Heart right ventricle (tissue), 16 donors: ENCODE results near the gene HOXB4. TPM values are rescaled to one million over a fixed set of nuclear protein-coding genes. Genes with fewer than 3 reads are reported as not detected.

Source experiments
- ATAC-seq, 8 donors: fragments of 200-7000 bp; cut with Tn5 transposase; one replicate each; pipeline ENCODE4 v1.9.1; 2020; ENCODE audit warnings: mild to moderate bottlenecking in 8 of 8, moderate library complexity in 8 of 8, moderate number of reproducible peaks in 1 of 8
- DNase-seq, 2 donors: peaks; one replicate each; pipeline ENCODE4 v3.0.0-alpha.2; 2020
- H3K27ac ChIP-seq, 10 donors: fragments of 200-600 bp; sonication (generic) in 2 of 10; one replicate each; pipeline versions ENCODE4 v1.5.0 to v1.8.0; 2020 to 2022; ENCODE audit warnings: mild to moderate bottlenecking in 3 of 10
- H3K27me3 ChIP-seq, 7 donors: fragments of 200-600 bp; one replicate each; pipeline ENCODE4 v1.8.0; 2021 to 2022; ENCODE audit warnings: mild to moderate bottlenecking in 2 of 7
- H3K36me3 ChIP-seq, 9 donors: fragments of 200-600 bp; sonication (generic) in 1 of 9; one replicate each; pipeline versions ENCODE4 v1.5.0 to v1.8.0; 2020 to 2022; ENCODE audit warnings: mild to moderate bottlenecking in 2 of 9
- H3K4me1 ChIP-seq, 9 donors: fragments of 200-600 bp; sonication (generic) in 1 of 9; one replicate each; pipeline versions ENCODE4 v1.5.0 to v1.8.0; 2020 to 2022; ENCODE audit warnings: mild to moderate bottlenecking in 4 of 9
- H3K4me3 ChIP-seq, 10 donors: fragments of 200-600 bp; sonication (generic) in 2 of 10; one replicate each; pipeline versions ENCODE4 v1.5.0 to v1.8.0; 2020 to 2022; ENCODE audit warnings: mild to moderate bottlenecking in 7 of 10, moderate library complexity in 2 of 10
- H3K9me3 ChIP-seq, 11 donors: fragments of 200-600 bp in 10 of 11; sonication (generic) in 2 of 11; one replicate each; pipeline versions ENCODE4 v1.5.0 to v1.8.0; 2013 to 2022; ENCODE audit warnings: mild to moderate bottlenecking in 2 of 11, control low read depth in 1 of 11, moderate library complexity in 1 of 11
- WGBS, 2 donors: extraction: QIAGEN DNeasy Blood & Tissue Kit; methylation state at CpG; one replicate each; pipeline ENCODE4 v1.1.7; 2013; ENCODE audit warnings: inconsistent platforms in 1 of 2; 5-methylcytosine and 5-hydroxymethylcytosine counted together
- intact Hi-C, 10 donors: fragments of 100-400 bp; cut with DNase I; formaldehyde crosslinking; loops; one replicate each; pipeline versions ENCODE4 v1.11.1 to v1.14.2; 2022
- polyA plus RNA-seq, 2 donors: library from polyadenylated mRNA; stranded (reverse); fragments of 200-250 nt; gene quantifications; one replicate each; pipeline ENCODE4 v1.2.3, GENCODE V29; 2013
- total RNA-seq, 10 donors: library from RNA; stranded (reverse); fragmentation: NEBNext Ultra II Directional in 3 of 10; extraction: Animal tissue kit (Norgen Biotek cat#: 25700) in 3 of 10; gene quantifications; one replicate each; pipeline versions ENCODE4 v1.2.1 to v1.2.4, GENCODE V29; 2021 to 2023
- TF ChIP-seq, protein P1 (sequence below), 9 donors: fragments of 200-600 bp; sonication (generic) in 2 of 9; IDR thresholded peaks; one replicate each; pipeline versions ENCODE4 v1.5.0 to v1.8.0; 2021 to 2022; ENCODE audit warnings: antibody characterized with exemption in 9 of 9, mild to moderate bottlenecking in 5 of 9, moderate library complexity in 1 of 9
- donor health status: Arrhythmogenic right ventricular cardiomyopathy.
- donor health status: ischemic (EF 13 %, LVEDD 7.1; RV severe dilation, severe dysfunction).
- donor health status: healthy with polysubstance abuse.
- donor health status: DM: no; HTN: yes; CAD: no.
- donor health status: DM: no; HTN: no; CAD: no.
- donor health status: ischemic (EF 25% LVEDD 6.9; RV normal size, moderate dysfunction).
- donor health status: ischemic (EF 25% LVEDD 5.7; RV mildly dilated, moderate dysfunction).
- donor health status: healthy.
- donor health status: DM: yes; HTN: yes; CAD: no.
- donor health status: Ischemic cardiomyopathy.
- donor health status: ischemic (EF 35%, LVEDD 5.7; RV mildly dilated, moderate dysfunction).
- donor health status: nonischemic (EF 11% LVEDD 7.7; RV severe dilation, severe dysfunction).
- donor health status: DM: yes; HTN: yes; CAD: no.
- donor health status: PGD.
- donor health status: ischemic (EF 29% LVEDD 5.4; RV normal size, mild dysfunction).
- donor health status: nonischemic (EF 23%, LVEDD 6.1; RV moderate dilation, normal function).

Gene HOXB4
- total and polyA plus RNA-seq, 12 donors: 0.14 to 1.6 (median 0.32) TPM; not detected in 1

GRCh38 chr17:48615963-48616716 is 38.0 kb upstream of the HOXB4 start:
- H3K36me3 ChIP-seq: peaks cover 0 to 5% (median 0%) of the 10 kb centered on the region in 9 donors
- H3K9me3 ChIP-seq: no peaks in the 10 kb centered on the region
- H3K27me3 ChIP-seq: peaks cover 84 to 100% (median 99%) of the 10 kb centered on the region in 7 donors
- TF ChIP-seq, protein P1, sequence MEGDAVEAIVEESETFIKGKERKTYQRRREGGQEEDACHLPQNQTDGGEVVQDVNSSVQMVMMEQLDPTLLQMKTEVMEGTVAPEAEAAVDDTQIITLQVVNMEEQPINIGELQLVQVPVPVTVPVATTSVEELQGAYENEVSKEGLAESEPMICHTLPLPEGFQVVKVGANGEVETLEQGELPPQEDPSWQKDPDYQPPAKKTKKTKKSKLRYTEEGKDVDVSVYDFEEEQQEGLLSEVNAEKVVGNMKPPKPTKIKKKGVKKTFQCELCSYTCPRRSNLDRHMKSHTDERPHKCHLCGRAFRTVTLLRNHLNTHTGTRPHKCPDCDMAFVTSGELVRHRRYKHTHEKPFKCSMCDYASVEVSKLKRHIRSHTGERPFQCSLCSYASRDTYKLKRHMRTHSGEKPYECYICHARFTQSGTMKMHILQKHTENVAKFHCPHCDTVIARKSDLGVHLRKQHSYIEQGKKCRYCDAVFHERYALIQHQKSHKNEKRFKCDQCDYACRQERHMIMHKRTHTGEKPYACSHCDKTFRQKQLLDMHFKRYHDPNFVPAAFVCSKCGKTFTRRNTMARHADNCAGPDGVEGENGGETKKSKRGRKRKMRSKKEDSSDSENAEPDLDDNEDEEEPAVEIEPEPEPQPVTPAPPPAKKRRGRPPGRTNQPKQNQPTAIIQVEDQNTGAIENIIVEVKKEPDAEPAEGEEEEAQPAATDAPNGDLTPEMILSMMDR (IDR thresholded peaks at IDR 0.05): no peak
- DNase-seq (no peak), ATAC-seq (no peak)
- no peak overlapping the region for H3K4me3 ChIP-seq
- intact Hi-C loops: loop anchor here in 9 of 10 donors (5.0 to 10.0 kb wide), 8 partner anchors 264 to 591 kb away; no protein-coding TSS in a partner anchor
- H3K4me1 ChIP-seq: peaks cover 3 to 57% (median 27%) of the 10 kb centered on the region in 9 donors
- H3K27ac ChIP-seq: no peak overlapping the region
- WGBS, 2 donors: 8 to 16% methylated on average over 17 of the region's 17 CpGs

GRCh38 chr17:48615047-48615962 is 37.2 kb upstream of the HOXB4 start, which contains the start of gene HOXB8:
TSS of gene HOXB8 (minus strand) at chr17:48615292. CDS start at chr17:48614704, 588 bp downstream.
- Histone ChIP-seq H3K27me3 (peaks cover 82 to 100% (median 99%) of the 10 kb centered on the region in 7 donors), H3K36me3 (peaks cover 0 to 5% (median 0%) of the 10 kb centered on the region in 9 donors), H3K4me1 (peaks cover 7 to 65% (median 35%) of the 10 kb centered on the region in 9 donors), H3K9me3 (no peaks in the 10 kb centered on the region), H3K4me3 (peak within 1 kb of the TSS in 2 of 10 donors; percentile 5 to 17), H3K27ac (peak within 1 kb of the TSS in 1 of 10 donors; percentile 24)
- ATAC-seq (no peak), DNase-seq (no peak)
- TF ChIP-seq, protein P1 (IDR thresholded peaks at IDR 0.05): no peak
- intact Hi-C loops: loop anchor here in 9 of 10 donors (5.0 to 10.0 kb wide), 8 partner anchors 263 to 591 kb away; no protein-coding TSS in a partner anchor
- WGBS, 2 donors: 7 to 11% methylated on average over 40 to 41 of the region's 41 CpGs

DNA sequence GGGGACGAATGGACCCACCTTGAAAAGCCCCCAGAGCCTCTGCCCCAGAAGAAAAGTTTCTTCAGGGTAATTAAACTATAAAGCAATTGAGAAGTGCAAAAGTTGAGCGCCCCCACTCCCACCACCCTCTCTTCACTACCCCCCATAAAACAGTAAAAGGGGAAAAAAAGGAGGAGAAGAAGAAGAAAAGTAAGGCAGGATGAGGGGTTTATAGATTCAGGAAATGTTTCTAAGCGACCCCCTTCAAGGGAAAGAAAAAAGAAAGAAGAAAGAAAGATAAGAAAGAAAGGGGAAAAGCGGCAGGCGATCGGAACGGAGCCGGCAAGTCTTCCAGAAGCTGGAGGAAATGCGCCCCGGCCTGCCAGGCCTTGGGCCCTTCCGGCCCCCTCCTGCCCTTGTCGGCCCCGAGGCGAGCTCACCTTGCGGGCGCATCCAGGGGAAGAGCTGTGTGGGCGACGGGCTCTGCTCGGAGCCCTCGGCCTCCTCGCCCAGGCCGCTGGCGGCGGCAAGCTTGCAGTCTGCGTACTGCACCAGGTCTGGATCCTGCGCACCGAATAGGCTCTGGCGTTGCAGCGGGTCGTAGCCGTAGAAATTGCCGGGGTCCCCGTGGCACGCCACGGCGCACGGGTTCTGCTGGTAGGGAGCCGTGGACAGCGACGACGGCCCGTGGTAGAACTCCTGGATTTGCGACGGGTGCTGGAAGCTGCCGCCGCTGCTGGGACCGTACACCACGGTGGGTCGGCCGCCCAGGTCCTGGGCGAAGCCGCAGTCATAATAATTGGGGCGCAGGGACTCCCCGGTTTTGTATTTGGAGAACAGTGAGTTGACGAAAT is 35.9 kb upstream of the HOXB4 start:
- TF ChIP-seq, protein P1 (IDR thresholded peaks at IDR 0.05): no peak
- DNase-seq: no peak
- 3 to 4% methylated on average over 55 of the region's 55 CpGs for WGBS, 2 donors
- no peak for ATAC-seq
- intact Hi-C loops: loop anchor here in 9 of 10 donors (10.0 kb wide), 4 partner anchors 279 to 589 kb away; no protein-coding TSS in a partner anchor
- Histone ChIP-seq H3K36me3 (peaks cover 0 to 5% (median 0%) of the 10 kb centered on the region in 9 donors), H3K27ac (peak overlapping the region in 1 of 10 donors; percentile 24), H3K27me3 (peaks cover 86 to 100% (median 99%) of the 10 kb centered on the region in 7 donors), H3K4me3 (peak overlapping the region in 2 of 10 donors; percentile 5 to 17), H3K9me3 (no peaks in the 10 kb centered on the region), H3K4me1 (peaks cover 10 to 65% (median 37%) of the 10 kb centered on the region in 9 donors)
